SK-N-SH treated with all-trans-retinoic acid at 6 μM for 48 hours (cell line): Measurements from ENCODE around the gene TMC5.

Source experiments
- ATAC-seq: fragments of 200-7000 bp; cut with Tn5 transposase; 3 replicates; pipeline ENCODE4 v1.9.1; 2020; ENCODE audit warnings: mild to moderate bottlenecking, moderate library complexity
- ARNTL ChIP-seq: fragments of 450-650 bp; formaldehyde crosslinking; IDR thresholded peaks from 2 replicates; pipeline ENCODE4 v1.5.0; 2020; ENCODE audit warnings: low read depth, mild to moderate bottlenecking, moderate library complexity, borderline replicate concordance
- CSDC2 ChIP-seq: fragments of 250-450 bp; sonication (Bioruptor Pico); IDR thresholded peaks from 2 replicates; pipeline ENCODE4 v1.5.0; 2020; ENCODE audit warnings: mild to moderate bottlenecking, moderate library complexity
- CSRNP3 ChIP-seq: fragments of 250-450 bp; sonication (Bioruptor Pico); IDR thresholded peaks from 2 replicates; pipeline ENCODE4 v1.5.1; 2021; ENCODE audit warnings: mild to moderate bottlenecking, moderate library complexity
- ESRRG ChIP-seq: fragments of 250-450 bp; sonication (Bioruptor Pico); IDR thresholded peaks from 2 replicates; pipeline ENCODE4 v1.6.1; 2021; ENCODE audit warnings: mild to moderate bottlenecking
- GLIS3 ChIP-seq: fragments of 250-450 bp; sonication (Bioruptor Pico); IDR thresholded peaks from 2 replicates; pipeline ENCODE4 v1.5.0; 2020; ENCODE audit warnings: mild to moderate bottlenecking, moderate library complexity
- ISL1 ChIP-seq: fragments of 250-450 bp; sonication (Bioruptor Pico); IDR thresholded peaks from 2 replicates; pipeline ENCODE4 v2.1.2; 2022; ENCODE audit warnings: mild to moderate bottlenecking, moderate library complexity
- OSR1 ChIP-seq: fragments of 250-450 bp; sonication (Bioruptor Pico); IDR thresholded peaks from 2 replicates; pipeline ENCODE4 v1.8.0; 2022; ENCODE audit warnings: moderate library complexity, mild to moderate bottlenecking, inconsistent platforms
- PATZ1 ChIP-seq: fragments of 250-450 bp; sonication (Bioruptor Pico); IDR thresholded peaks from 2 replicates; pipeline ENCODE4 v1.8.0; 2020; ENCODE audit warnings: mild to moderate bottlenecking, moderate library complexity, borderline replicate concordance
- PPARA ChIP-seq: fragments of 250-450 bp; sonication (Bioruptor Pico); IDR thresholded peaks from 2 replicates; pipeline ENCODE4 v1.5.0; 2020; ENCODE audit warnings: mild to moderate bottlenecking, borderline replicate concordance
- RARB ChIP-seq: fragments of 250-450 bp; sonication (Bioruptor Pico); IDR thresholded peaks from 2 replicates; pipeline ENCODE4 v1.8.0; 2021; ENCODE audit warnings: mild to moderate bottlenecking, moderate library complexity
- SNAI2 ChIP-seq: fragments of 250-450 bp; sonication (Bioruptor Pico); IDR thresholded peaks from 2 replicates; pipeline ENCODE4 v1.5.0; 2020; ENCODE audit warnings: mild to moderate bottlenecking, moderate library complexity
- TCF4 ChIP-seq: fragments of 250-450 bp; sonication (Bioruptor Pico); IDR thresholded peaks from 2 replicates; pipeline ENCODE4 v1.8.0; 2021; ENCODE audit warnings: mild to moderate bottlenecking, moderate library complexity, borderline replicate concordance
- TOX ChIP-seq: fragments of 250-450 bp; sonication (Bioruptor Pico); IDR thresholded peaks from 2 replicates; pipeline ENCODE4 v1.8.0; 2021; ENCODE audit warnings: mild to moderate bottlenecking, moderate library complexity, borderline replicate concordance
- ZFP3 ChIP-seq: fragments of 250-450 bp; sonication (Bioruptor Pico); IDR thresholded peaks from 2 replicates; pipeline ENCODE4 v1.5.0; 2020; ENCODE audit warnings: mild to moderate bottlenecking, moderate library complexity
- ZFP30 ChIP-seq: fragments of 450-650 bp; formaldehyde crosslinking; IDR thresholded peaks from 2 replicates; pipeline ENCODE4 v1.5.0; 2022; ENCODE audit warnings: mild to moderate bottlenecking, moderate library complexity
- ZNF565 ChIP-seq: fragments of 450-650 bp; formaldehyde crosslinking; conservative IDR thresholded peaks from 2 replicates; pipeline ENCODE4 v1.5.0; 2020; ENCODE audit warnings: low read depth, mild to moderate bottlenecking, moderate library complexity
- ZNF70 ChIP-seq: fragments of 450-650 bp; formaldehyde crosslinking; IDR thresholded peaks from 2 replicates; pipeline ENCODE4 v1.5.0; 2020; ENCODE audit warnings: mild to moderate bottlenecking, moderate library complexity
- TF ChIP-seq, protein P1 (sequence below): fragments of 250-450 bp; sonication (Bioruptor Pico); IDR thresholded peaks from 2 replicates; pipeline ENCODE4 v1.8.0; 2021; ENCODE audit warnings: low read depth, mild to moderate bottlenecking, moderate library complexity, borderline replicate concordance
- TF ChIP-seq, protein P2 (sequence below): fragments of 250-450 bp; sonication (Bioruptor Pico); IDR thresholded peaks from 2 replicates; pipeline ENCODE4 v1.5.0; 2020; ENCODE audit warnings: mild to moderate bottlenecking, moderate library complexity
- TF ChIP-seq, protein P3 (sequence below): fragments of 250-450 bp; sonication (Bioruptor Pico); IDR thresholded peaks from 2 replicates; pipeline ENCODE4 v1.5.1; 2020; ENCODE audit warnings: low read depth, mild to moderate bottlenecking, moderate library complexity

The TMC5 gene

DNA sequence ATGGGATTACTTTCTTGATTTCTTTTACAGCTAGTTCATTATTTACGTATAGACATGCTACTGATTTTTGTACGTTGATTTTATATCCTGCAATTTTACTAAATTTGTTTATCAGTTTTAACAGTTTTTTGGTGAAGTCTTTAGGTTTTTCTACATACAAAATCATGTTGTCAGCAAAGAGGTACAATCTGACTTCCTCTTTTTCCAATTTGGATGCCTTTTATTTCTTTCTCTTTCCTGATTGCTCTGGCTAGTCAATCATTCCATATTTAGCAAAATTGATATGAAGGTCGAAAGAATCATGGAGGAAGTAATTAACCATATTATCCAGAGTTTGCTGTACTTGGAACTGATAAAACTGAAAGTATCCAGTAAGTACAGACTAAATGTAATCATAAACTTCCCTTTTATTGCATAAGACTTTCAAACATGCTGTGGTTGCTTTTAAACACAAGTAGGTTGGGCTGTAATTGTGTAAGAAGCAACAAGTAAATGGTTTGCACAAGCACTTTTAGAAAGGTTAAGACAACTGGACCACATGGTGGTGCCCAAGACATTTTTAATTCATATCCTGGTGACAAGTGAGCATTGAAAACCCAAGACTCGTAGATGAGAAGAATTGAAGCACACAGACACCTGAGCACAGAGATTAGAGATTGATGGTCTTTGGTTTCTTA lies 95.8 kb downstream of the TMC5 start:
- no peak for ATAC-seq
- TF ChIP-seq ISL1 (no peak), ESRRG (CRISPR knock-in tag) (no peak), PPARA (CRISPR knock-in tag) (no peak)
- TF ChIP-seq, protein P1, sequence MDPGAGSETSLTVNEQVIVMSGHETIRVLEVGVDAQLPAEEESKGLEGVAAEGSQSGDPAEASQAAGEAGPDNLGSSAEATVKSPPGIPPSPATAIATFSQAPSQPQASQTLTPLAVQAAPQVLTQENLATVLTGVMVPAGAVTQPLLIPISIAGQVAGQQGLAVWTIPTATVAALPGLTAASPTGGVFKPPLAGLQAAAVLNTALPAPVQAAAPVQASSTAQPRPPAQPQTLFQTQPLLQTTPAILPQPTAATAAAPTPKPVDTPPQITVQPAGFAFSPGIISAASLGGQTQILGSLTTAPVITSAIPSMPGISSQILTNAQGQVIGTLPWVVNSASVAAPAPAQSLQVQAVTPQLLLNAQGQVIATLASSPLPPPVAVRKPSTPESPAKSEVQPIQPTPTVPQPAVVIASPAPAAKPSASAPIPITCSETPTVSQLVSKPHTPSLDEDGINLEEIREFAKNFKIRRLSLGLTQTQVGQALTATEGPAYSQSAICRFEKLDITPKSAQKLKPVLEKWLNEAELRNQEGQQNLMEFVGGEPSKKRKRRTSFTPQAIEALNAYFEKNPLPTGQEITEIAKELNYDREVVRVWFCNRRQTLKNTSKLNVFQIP (CRISPR knock-in tag), result no peak

GRCh38 chr16:19515757-19516156 lies 98.1 kb downstream of the TMC5 start:
- no peak for TF ChIP-seq CSRNP3 (CRISPR knock-in tag)
- TF ChIP-seq ZFP3, result no peak
- no peak for TF ChIP-seq CSDC2 (CRISPR knock-in tag)
- TF ChIP-seq RARB (CRISPR knock-in tag), result no peak
- TF ChIP-seq ARNTL, result no peak
- TF ChIP-seq TCF4 (CRISPR knock-in tag), result no peak
- TF ChIP-seq, protein P2, sequence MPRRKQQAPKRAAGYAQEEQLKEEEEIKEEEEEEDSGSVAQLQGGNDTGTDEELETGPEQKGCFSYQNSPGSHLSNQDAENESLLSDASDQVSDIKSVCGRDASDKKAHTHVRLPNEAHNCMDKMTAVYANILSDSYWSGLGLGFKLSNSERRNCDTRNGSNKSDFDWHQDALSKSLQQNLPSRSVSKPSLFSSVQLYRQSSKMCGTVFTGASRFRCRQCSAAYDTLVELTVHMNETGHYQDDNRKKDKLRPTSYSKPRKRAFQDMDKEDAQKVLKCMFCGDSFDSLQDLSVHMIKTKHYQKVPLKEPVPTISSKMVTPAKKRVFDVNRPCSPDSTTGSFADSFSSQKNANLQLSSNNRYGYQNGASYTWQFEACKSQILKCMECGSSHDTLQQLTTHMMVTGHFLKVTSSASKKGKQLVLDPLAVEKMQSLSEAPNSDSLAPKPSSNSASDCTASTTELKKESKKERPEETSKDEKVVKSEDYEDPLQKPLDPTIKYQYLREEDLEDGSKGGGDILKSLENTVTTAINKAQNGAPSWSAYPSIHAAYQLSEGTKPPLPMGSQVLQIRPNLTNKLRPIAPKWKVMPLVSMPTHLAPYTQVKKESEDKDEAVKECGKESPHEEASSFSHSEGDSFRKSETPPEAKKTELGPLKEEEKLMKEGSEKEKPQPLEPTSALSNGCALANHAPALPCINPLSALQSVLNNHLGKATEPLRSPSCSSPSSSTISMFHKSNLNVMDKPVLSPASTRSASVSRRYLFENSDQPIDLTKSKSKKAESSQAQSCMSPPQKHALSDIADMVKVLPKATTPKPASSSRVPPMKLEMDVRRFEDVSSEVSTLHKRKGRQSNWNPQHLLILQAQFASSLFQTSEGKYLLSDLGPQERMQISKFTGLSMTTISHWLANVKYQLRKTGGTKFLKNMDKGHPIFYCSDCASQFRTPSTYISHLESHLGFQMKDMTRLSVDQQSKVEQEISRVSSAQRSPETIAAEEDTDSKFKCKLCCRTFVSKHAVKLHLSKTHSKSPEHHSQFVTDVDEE (CRISPR knock-in tag), result no peak
- TF ChIP-seq ZNF565 (CRISPR knock-in tag), result no peak
- TF ChIP-seq GLIS3 (CRISPR knock-in tag), result no peak
- no peak for TF ChIP-seq OSR1
- TF ChIP-seq PPARA (CRISPR knock-in tag), result no peak
- no peak for ATAC-seq

- ATAC-seq, result no peak
- TF ChIP-seq, protein P3, sequence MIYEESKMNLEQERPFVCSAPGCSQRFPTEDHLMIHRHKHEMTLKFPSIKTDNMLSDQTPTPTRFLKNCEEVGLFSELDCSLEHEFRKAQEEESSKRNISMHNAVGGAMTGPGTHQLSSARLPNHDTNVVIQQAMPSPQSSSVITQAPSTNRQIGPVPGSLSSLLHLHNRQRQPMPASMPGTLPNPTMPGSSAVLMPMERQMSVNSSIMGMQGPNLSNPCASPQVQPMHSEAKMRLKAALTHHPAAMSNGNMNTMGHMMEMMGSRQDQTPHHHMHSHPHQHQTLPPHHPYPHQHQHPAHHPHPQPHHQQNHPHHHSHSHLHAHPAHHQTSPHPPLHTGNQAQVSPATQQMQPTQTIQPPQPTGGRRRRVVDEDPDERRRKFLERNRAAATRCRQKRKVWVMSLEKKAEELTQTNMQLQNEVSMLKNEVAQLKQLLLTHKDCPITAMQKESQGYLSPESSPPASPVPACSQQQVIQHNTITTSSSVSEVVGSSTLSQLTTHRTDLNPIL, result no peak
These were observed 99.9 kb downstream of the TMC5 start for GRCh38 chr16:19517424-19518089.

GRCh38 chr16:19518388-19518787 lies 100.7 kb downstream of the TMC5 start:
- ATAC-seq, result no peak
- TF ChIP-seq TCF4 (CRISPR knock-in tag), result no peak
- TF ChIP-seq ZNF565 (CRISPR knock-in tag), result no peak
- TF ChIP-seq ZFP30, result no peak
- no peak for TF ChIP-seq PPARA (CRISPR knock-in tag)
- TF ChIP-seq ZFP3, result no peak

GRCh38 chr16:19520861-19521331 lies 103.2 kb downstream of the TMC5 start:
- TF ChIP-seq PATZ1 (no peak), RARB (CRISPR knock-in tag) (no peak), SNAI2 (CRISPR knock-in tag) (no peak), ZFP3 (no peak), ESRRG (CRISPR knock-in tag) (no peak), OSR1 (no peak), ARNTL (no peak), ZNF70 (no peak), TOX (CRISPR knock-in tag) (no peak), TCF4 (CRISPR knock-in tag) (no peak)
- TF ChIP-seq, protein P3, result no peak
- no peak for ATAC-seq
